Fibroblast of skin of left quadriceps (primary cell): ENCODE results near the gene MLXIPL.
"Not testable (repeated sequence)": the region's sequence is repeated elsewhere in the genome, so short reads cannot be mapped to it uniquely, and the experiment has no call there.

Experiments used
- DNase-seq, 2 experiments: peaks; one replicate each; pipeline ENCODE4 v3.0.0-alpha.2; 2013; ENCODE audit warnings: low read depth in 2 of 2

MLXIPL gene

DNA sequence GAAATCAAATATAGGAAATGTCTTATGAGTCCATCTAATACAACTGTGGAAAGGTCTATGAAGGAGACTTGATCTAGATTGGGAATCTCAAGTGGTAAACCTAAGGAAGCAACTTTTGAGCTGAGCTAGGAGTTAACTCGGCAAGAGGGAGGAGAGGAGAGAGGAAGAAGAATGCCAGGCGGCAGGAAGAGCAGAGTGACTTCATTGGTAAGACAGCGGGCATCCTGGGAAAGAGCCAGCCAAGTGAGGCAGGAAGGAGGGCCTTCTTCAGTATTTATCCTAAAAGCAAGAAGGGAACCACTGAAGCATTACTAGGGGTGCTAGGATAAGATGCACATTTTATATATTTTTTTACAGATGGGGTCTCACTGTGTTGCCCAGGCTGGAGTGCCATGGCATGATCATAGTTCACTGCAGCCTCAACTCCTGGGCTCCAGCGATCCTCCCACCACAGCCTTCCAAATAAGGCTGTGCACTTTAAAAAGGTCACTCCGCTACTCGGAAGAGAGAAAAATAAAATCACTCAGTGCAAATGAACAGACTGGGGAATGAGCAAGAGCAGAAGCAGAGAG lies 68.8 kb downstream of the MLXIPL start:
- no peak for DNase-seq

- DNase-seq: not testable (repeated sequence)
These were observed 74.2 kb downstream of the MLXIPL start for GRCh38 chr7:73550093-73550492.

DNA sequence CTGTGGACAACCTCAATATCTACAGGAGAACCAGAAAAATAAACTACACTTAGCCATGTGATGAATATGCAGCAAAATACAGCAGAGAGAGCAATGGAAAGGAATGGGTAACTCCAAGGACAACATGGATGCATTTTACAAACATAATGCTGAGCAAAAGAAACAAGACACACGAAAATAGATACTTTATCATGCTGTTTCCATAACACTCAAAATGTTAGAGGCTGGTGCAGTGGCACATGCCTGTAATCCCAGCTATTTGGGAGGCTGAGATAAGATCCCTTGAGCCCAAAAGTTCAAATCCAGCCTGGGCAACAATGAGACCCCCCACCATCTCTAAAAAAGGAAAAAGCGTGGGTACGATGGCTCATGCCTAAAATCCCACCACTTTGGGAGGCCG lies 75.1 kb downstream of the MLXIPL start:
- DNase-seq: no peak

DNA sequence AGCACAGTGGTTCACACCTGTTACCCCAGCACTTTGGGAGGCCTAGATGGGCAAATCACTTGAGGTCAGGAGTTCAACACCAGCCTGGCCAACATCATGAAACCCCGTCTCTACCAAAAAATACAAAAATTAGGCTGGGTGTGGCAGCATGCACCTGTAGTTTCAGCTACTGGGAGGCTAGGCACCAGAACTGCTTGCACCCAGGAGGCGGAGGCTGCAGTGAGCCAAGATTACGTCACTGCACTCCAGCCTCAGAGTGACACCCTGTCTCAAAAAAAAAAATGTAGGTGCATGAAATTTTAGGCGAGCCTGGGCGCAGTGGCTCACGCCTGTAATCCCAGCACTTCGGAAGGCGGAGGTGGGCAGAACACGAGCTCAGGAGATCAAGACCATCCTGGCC lies 76.5 kb downstream of the MLXIPL start:
- no peak for DNase-seq

DNA sequence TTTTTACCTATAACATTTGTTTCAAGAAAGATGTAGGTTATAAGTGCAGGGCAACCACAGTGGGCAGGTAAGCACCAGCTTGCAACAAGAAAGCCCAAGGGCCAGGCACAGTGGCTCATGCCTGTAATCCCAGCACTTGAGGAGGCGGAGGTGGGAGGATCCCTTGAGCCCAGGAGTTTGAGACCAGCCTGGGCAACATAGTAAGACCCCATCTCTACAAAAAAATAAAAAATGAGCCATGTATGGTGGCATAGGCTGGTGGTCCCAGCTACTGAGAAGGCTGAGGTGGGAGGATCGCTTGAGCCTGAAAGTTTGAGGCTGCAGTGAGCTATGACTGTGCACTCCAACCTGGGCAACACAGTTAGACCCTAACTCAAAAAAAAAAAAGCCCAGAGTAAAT lies 79.6 kb downstream of the MLXIPL start:
- no peak for DNase-seq
